IPS DF 19.7 (cell line): Measurements from ENCODE around the gene SGCB.
A peak's percentile ranks its signal among the peaks of the same experiment; 100 is the strongest.
"Not testable (repeated sequence)": the region's sequence is repeated elsewhere in the genome, so short reads cannot be mapped to it uniquely, and the experiment has no call there.

Experiments
- DNase-seq: peaks from one replicate; pipeline ENCODE4 v3.0.0-alpha.2; 2013; ENCODE audit warnings: low read depth, low spot score

SGCB gene

DNA sequence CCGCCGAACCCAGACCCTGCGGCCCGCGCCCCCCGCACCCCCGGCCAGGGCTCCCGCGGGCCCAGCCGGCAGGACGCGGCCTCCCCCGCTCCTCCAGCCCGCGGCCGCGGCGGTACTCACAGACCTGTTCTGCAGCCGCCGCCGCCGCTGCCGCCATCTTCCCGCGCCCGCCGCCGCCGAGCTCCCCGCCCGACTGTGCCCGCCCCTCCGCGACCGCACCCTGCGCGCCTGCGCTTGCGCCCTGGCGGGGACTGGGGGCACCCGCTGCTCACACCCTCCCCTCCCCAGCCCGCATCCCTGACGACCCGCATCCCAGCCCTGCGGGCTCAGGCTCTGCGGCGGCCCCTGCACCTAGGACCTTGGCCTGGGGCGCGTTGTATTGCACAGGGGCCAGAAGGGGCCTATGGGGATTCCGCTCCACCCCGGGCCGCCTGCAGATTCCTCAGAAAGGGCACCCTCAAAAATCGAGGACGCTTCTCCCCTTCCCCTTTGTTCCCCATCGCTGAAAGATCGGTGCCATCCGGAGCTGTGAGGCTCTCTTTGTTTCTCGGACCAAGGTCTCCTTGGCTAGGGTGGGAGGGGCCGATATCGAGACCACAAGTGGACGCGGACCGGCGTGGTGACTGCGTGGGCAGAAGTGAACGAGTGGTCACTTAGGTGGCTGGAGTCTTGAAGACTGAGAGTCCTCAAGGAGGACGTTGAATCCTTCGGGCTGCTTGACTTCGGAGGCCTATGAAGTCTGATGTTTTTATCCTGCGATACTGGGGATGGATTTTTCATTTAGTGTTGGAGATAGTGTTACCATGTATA lies at the start of gene SGCB:
Gene SGCB (minus strand): TSS at position 197 of the 810 bp plus-strand sequence. CDS start 40 bp downstream, at position 157.
- DNase-seq: no peak

GRCh38 chr4:52086425-52086824 lies 48.3 kb upstream of the SGCB start:
- not testable (repeated sequence) for DNase-seq

- DNase-seq: no peak
These were observed 43.1 kb upstream of the SGCB start for GRCh38 chr4:52081216-52081615.

GRCh38 chr4:52079659-52080058 lies 41.6 kb upstream of the SGCB start:
- no peak for DNase-seq

- DNase-seq: peak; percentile 20
These were observed 38.6 kb upstream of the SGCB start for GRCh38 chr4:52076731-52077130.

GRCh38 chr4:52071791-52072546 lies 33.9 kb upstream of the SGCB start:
- DNase-seq: no peak

DNA sequence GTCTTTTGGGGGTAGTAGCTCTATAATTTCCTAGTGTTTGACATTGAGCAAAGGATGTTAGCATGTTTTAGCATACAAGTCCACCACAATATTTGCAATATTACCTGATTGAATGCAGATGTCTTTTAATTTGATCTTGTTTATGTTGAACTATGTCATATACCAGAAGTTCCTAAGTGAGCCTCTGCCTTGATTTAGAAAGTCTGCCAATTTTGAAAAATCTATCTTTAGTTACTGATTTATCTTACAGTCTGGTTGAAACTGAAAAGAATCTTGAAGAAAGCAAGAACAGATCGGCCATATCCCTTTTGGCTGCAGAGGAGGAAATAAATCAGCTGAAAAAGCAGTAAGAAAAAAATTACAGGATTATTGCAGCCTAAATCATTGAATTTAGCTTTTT lies 31.5 kb upstream of the SGCB start:
- DNase-seq: no peak

DNA sequence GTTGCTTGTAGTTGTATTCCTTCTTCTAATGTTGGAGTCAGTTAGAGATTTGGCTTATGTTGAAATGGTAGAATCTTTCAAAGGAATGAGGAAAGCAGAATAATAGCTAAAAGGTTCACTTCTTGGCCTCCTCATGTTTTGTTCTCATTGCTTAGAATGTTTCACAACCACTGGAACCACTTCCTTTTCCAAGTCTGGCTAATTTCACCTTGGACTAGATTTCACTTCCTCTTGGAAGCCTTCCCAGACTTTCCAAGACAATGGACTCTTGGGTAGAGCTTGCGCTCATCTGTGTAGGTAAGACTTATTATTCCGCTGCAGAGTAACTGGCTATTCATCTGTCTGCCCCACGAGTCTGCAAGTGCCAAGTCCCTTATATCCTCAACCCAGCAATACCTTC lies 21.3 kb upstream of the SGCB start:
- no peak for DNase-seq

DNA sequence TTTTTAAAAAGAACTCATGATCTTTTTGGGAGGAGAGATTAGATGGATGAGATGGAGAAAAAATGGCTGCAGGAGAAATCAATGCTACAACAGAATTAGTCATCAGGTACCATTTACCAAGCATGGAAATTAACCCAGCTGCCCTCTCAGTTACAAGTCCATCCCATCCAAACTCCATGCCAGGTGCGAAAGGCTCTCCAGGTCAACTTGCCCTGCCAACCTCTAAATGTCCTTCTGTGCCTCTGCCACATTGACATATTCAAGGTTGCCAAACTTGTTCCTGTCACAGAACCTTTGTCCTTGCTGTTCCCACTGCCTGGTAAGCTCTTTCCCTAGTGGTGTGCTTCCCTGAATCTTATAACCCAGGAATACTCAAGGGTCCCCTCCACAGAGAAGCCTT lies 20.2 kb upstream of the SGCB start:
- DNase-seq: no peak

DNA sequence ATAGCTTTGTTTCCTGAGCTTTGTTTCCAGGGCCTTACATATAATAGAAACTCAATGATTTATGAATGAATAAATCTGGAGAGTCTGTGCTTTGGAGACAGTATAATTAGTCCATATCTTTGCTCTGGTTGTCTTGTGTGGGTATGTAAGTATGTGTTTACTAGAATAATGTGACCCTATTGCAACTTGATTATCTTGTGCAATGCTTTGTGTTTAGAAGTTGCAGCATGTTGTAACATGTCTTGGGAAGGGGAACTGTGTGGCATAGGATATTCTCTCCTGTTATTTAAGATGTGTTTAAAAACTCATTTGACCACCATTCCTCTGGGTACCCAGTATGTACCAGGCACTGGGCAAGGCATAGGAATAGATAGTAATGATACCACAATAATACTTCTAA lies 19.1 kb upstream of the SGCB start:
- DNase-seq: no peak

DNA sequence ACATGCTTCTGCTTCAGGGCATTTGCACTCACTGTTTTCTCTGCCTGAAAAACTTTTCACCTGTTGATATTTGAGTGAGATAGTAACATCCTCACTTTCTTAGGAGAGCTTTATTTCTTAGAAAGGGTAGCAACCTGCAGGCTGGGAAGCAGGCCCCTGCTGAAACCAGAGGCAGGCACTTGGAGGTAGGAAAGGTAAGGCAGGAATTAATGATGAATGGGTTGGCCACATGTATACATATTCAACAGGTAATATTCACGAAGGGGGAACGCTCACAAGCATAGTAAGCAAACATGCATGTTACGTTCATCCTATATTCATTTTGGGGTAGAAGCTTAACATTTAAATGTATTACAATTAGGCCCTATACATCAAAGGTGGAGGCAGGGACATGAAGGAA lies 16.2 kb upstream of the SGCB start:
- no peak for DNase-seq

DNA sequence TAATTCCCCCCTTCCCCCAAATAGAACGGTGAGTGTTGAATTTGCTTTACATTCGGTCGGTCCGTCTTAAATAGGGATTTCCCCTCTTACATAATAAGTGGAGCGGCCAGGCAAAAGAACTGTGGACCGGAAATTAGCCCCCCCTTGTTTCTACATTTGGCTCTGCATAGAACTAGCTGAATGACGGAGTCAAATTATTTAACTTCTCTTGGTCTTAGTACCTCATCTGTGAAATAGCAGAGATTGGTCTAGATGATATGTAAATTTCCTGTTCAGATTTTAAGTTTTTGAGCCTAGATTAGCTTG lies 14.3 kb upstream of the SGCB start:
- DNase-seq: no peak

DNA sequence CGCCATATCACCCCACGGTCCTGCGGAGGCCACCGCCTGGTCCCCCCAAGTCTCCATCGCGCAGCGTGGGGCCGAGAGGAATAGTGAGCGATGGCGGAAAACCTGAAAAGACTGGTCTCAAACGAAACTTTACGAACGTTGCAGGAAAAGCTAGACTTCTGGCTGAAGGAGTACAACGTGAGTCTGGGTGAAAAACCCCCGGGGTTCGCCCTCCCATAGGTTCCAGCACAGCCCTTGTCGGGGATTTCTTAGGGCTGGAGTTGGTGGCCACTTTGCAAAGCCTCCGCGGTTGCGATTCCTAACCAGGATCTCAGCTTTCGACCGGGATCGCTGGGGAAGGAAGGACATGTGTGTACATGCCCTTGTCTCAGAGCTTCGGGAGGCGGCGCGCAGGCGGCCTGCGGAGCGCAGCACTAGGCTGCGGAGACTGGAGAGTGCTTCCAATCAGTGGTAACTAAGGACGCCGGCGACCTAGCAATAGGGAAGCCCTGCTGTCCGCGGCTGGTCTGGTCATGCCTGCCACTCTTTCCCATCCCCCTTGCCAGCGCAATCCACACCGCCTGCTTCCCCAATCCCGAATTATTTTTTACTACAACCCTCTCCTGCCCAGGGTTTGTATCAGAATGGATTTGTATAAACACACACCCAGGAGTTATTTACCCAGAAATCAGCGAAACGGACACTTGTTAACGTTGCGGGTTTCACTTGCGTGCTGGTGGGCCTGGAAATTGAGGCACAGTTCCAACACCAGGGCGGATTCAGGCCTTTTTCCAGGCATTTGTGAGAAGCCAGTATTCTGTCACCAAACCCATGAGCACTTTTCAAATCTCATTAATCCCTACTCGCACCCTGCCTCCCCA lies 13.7 kb upstream of the SGCB start:
- DNase-seq: peak; percentile 73

- DNase-seq: no peak
These were observed 13.1 kb upstream of the SGCB start, which contains the start of gene SPATA18 for GRCh38 chr4:52051213-52051614. TSS of gene SPATA18 (plus strand) at chr4:52051304. CDS start at chr4:52051705, 401 bp downstream.

DNA sequence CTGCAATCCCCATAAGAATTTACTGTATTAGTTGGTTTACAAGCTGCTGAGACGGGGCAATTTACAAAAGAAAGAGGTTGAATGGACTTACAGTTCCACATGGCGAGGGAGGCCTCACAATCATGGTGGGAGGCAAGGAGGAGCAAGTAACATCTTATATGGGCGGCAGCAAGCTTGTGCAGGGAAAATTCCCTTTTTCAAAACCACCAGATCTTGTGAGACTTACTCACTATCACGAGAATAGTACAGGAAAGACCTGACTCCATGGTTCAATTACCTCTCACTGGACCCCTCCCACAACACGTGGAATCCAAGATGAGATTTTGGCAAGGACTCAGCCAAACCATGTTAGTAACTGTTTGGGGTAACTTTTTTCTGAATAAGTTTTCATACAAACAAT lies 11.2 kb upstream of the SGCB start:
- no peak for DNase-seq

DNA sequence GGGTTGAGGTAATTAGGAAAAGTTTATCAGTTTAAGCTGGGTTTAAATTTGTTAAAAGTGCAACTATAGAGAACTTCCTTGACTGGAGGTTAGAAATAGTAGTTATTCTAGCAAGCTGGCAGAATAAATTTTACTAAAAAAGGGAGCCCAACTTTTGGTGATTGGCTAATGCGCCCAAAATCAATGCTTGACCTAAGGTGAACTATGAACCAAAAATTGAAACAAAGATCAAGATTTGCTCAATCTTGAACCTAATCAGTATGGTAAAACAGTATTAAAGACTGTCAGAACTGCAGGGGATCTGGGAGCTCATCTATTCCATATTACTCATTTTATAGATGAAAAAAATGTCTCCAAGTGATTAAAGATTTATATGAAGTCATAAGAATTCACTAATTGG lies 6.9 kb upstream of the SGCB start:
- DNase-seq: no peak

GRCh38 chr4:52037689-52038102 lies 403 bp downstream of the SGCB start:
- DNase-seq: no peak

DNA sequence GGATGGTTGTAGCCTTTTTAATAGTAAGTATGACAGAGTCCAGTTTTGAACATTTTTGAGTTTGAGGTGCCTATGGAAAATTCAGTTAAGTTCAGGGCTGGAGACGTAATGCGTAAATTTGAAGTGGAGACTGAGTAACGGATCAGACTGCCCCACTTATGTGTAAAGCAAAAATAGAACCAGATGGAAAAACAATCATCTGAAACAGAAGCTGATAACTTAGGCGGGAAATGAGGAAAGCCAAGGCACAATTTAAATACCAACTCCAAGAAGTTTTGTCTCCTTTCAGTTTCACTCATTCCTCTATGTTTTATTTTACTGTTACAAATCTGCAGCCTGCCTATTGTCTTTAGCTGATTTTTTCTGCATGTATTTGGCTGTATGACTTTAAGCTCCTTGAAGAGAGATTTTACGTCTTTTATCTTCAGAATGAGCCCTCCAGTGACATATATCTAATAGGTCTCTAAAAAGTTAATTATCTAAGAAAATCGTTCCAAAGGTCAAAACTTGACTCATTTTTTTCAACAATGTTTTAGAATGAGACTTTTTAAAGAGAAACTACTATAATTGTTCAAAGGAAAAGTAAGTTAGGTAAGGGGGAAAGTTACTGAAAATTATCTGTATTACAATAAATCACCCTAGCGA lies 1.1 kb downstream of the SGCB start:
- DNase-seq: no peak

- DNase-seq: no peak
These were observed 2.9 kb downstream of the SGCB start for GRCh38 chr4:52035190-52035589.

- no peak for DNase-seq
These were observed 6.1 kb downstream of the SGCB start for GRCh38 chr4:52032005-52032404.

DNA sequence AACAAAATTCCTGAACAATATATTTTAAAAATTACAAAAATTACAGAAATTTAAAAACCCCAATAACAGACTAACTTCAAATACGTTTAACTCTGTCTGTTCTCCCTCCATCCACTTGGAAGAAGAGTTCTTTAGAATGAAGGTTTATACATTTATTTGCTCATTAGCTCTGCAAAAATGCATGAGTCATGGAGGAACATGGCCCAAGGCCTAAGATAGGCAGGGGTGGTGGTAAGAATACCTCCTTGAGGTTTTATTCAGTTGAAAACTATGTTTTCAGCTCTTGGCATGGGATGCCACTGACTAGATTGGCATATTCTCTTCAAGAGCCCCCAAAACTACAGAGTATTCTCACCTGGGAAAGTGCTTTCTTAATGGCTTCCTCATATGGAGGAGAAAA lies 9.1 kb downstream of the SGCB start:
- no peak for DNase-seq
